AG04450 (cell line): ENCODE measurements around the gene PSMD12. TPM values are rescaled to one million over a fixed set of nuclear protein-coding genes. Genes with fewer than 3 reads are reported as not detected.

Experiments
- CTCF ChIA-PET: fragments of 300-600, 350-600 bp; formaldehyde crosslinking; extraction: SDS; loops from one replicate; lab custom pipeline; 2022; ENCODE audit warnings: antibody characterized with exemption, inconsistent platforms; lab: Charles Lee
- POLR2A ChIA-PET: fragments of 350-600 bp; formaldehyde crosslinking; extraction: SDS; loops from one replicate; lab custom pipeline; 2021; ENCODE audit warnings: antibody characterized with exemption, inconsistent platforms; lab: Yijun Ruan, JAX
- DNase-seq: peaks from one replicate; pipeline ENCODE4 v3.0.0-alpha.2; 2011; ENCODE audit warnings: low read depth, low spot score
- H3K27ac ChIP-seq: one replicate; pipeline ENCODE4 v1.5.1; 2012; ENCODE audit warnings: low read depth, low read length, control low read depth
- H3K27me3 ChIP-seq: one replicate; pipeline ENCODE4 v1.6.0; 2012; ENCODE audit warnings: low read length; ENCODE audit not compliant: control insufficient read depth, insufficient read depth
- H3K4me3 ChIP-seq: 2 replicates; pipeline ENCODE4 v1.5.1; 2011; ENCODE audit warnings: mild to moderate bottlenecking, low read depth, low read length, control low read depth
- H3K9me3 ChIP-seq: 2 replicates; pipeline ENCODE4 v1.5.1; 2012; ENCODE audit warnings: low read length; ENCODE audit not compliant: control insufficient read depth, insufficient read depth
- polyA minus RNA-seq: library from RNA; depleted of rRNA, polyadenylated mRNA; stranded (reverse); fragments of >200 nt; gene quantifications from 2 replicates; pipeline ENCODE4 v1.2.3, GENCODE V29; 2011; rRNA and poly(A)+ RNA removed
- polyA plus RNA-seq: library from polyadenylated mRNA; depleted of rRNA; stranded (reverse); fragments of >200 nt; gene quantifications from 2 replicates; pipeline ENCODE4 v1.2.3, GENCODE V29; 2011; rRNA removed
- TF ChIP-seq, protein P1 (sequence below): IDR thresholded peaks from 2 replicates; pipeline ENCODE4 v1.5.1; 2011; ENCODE audit warnings: low read depth, low read length, control low read depth, inconsistent platforms

PSMD12 gene
- polyA plus RNA-seq (31.5 and 42.1 TPM in 2 replicates), polyA minus RNA-seq (12.7 and 22.4 TPM in 2 replicates)

DNA sequence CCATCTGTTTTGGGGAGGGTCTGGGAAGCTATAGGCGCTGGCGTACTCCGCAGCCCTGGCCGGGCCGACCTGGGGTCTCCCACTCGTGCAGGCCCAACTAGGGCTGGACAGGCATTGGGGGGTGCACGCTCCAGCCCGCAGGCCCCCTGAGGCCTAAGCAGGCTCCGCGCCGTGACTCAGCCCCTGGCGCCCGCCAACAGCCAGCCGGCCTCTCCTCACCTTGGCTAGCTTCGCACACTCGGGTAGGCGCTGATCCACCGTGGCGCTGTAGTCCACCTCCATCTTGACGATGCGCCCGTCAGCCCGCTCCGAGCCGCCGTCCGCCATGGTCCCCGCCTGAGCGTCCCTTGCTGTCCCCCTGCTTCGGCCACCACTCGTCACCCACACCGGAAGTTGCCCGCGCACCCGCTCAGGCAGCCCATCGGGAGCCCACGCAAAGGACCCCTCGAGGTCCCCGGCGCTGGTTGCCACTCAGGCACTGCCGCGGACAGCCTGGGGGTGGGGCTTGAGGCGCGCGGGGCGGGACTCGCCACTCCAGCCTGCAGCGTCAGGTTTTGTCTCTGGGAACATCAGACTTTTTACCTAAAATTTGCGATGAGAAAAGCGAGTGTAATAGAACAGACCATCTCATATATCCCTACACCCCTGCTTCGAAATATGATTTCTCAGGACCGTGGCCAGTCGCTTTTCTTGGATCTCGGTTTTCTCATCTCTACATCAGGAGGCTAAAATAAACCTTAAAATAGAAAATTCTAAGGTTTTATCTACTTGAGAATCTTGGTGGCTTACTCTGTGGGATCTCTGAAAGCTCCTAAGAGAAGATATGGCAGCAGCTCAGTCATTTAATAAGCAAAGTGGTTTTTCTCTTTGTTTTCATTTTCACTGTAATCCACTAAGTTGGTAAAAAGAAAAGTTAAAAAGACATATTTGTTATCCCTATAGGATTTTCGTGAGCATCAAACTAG, at the start of gene PSMD12:
Gene PSMD12 (minus strand): TSS at position 385 of the 965 bp plus-strand sequence. CDS start 58 bp downstream, at position 327.
- POLR2A ChIA-PET = interaction anchor here (0.7 kb wide), 1 partner anchor 10 kb away, joined by 3 read pairs; no protein-coding TSS in a partner anchor
- Histone ChIP-seq H3K9me3 (no peaks in the 10 kb centered on the region; the same call in 1 of the 2 replicates), H3K4me3 (peak within 1 kb of the TSS; percentile 98), H3K27me3 (no peaks in the 10 kb centered on the region), H3K27ac (peak within 1 kb of the TSS; percentile 90)
- TF ChIP-seq, protein P1, sequence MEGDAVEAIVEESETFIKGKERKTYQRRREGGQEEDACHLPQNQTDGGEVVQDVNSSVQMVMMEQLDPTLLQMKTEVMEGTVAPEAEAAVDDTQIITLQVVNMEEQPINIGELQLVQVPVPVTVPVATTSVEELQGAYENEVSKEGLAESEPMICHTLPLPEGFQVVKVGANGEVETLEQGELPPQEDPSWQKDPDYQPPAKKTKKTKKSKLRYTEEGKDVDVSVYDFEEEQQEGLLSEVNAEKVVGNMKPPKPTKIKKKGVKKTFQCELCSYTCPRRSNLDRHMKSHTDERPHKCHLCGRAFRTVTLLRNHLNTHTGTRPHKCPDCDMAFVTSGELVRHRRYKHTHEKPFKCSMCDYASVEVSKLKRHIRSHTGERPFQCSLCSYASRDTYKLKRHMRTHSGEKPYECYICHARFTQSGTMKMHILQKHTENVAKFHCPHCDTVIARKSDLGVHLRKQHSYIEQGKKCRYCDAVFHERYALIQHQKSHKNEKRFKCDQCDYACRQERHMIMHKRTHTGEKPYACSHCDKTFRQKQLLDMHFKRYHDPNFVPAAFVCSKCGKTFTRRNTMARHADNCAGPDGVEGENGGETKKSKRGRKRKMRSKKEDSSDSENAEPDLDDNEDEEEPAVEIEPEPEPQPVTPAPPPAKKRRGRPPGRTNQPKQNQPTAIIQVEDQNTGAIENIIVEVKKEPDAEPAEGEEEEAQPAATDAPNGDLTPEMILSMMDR = no peak
- DNase-seq = peak; percentile 67
- CTCF ChIA-PET = interaction anchor here (0.6 to 3.0 kb wide), 4 partner anchors 9 to 270 kb away, joined by 3 to 15 read pairs (median 4); partner anchors contain the start of gene PITPNC1

DNA sequence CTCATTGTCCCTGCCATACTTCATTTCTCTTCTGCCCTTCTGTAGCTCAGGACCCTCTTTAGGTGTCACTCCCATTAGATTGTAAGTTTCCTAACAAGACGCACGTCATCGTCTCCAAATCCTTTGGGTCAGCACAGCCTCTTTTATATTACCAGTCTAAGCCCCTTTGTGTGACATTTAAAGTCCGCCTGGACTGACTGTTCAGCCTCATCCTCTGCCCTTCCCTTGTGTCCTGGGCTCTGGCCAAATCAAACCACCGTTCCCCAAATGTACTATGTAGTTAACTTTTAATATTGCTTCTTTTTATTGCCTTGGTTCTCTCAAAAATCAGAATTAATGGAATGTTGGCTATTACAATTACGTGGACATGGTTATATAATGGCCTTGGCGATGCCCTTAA, 48.9 kb upstream of the PSMD12 start:
- DNase-seq = no peak
- no peaks in the 10 kb centered on the region for H3K27me3 ChIP-seq
- ChIA-PET CTCF (no interaction called here), POLR2A (no interaction called here)
- H3K27ac ChIP-seq = no peak overlapping the region
- no peaks in the 10 kb centered on the region for H3K9me3 ChIP-seq
- TF ChIP-seq, protein P1 = no peak
- no peak overlapping the region for H3K4me3 ChIP-seq

DNA sequence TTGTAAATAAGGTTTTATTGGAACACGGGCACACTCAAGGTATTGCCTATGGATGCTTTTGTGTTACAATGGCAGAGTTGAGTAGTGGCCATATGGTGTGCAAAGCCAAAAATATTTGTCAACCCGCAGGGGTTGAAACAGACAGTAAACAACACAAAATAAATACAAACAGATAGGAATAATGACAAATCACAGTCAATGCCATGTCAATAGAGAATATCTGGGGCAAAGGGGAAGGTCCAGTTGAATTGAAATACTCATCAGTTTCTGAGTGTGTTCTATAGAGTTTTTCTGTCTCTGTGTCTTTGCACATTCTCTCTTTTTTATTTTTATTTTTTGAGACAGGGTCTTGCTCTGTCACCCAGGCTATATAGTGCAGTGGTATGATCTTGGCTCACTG, 48.2 kb upstream of the PSMD12 start:
- TF ChIP-seq, protein P1 = no peak
- CTCF ChIA-PET = no interaction called here

DNA sequence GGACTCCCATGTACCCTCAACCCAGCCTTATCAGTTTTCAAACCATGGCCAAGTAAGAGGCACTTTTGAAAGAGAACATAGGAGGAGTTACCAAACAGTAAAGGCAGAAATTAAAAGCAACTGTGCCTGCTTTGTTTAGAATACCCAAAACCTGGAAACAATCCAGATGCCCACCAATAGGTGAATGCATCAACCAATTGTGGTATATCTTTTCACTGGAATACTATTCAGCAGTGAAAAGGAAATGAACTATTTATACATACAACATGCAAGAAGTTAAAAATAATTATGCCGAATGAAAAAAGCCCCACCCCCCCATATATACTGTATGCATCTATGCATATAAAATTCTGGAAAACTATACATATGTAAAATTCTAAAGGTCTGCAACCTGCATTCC, 47.8 kb upstream of the PSMD12 start:
- POLR2A ChIA-PET = no interaction called here
- Histone ChIP-seq H3K27me3 (no peaks in the 10 kb centered on the region), H3K4me3 (no peak overlapping the region), H3K9me3 (no peaks in the 10 kb centered on the region), H3K27ac (no peak overlapping the region)
- TF ChIP-seq, protein P1 = no peak
- DNase-seq = no peak
- CTCF ChIA-PET = no interaction called here

More for the DNA sequence above, 48.2 kb upstream of the PSMD12 start:
- H3K9me3 ChIP-seq = no peaks in the 10 kb centered on the region
- POLR2A ChIA-PET = no interaction called here
- H3K27ac ChIP-seq = no peak overlapping the region
- no peak for DNase-seq
- H3K27me3 ChIP-seq = no peaks in the 10 kb centered on the region
- H3K4me3 ChIP-seq = no peak overlapping the region

DNA sequence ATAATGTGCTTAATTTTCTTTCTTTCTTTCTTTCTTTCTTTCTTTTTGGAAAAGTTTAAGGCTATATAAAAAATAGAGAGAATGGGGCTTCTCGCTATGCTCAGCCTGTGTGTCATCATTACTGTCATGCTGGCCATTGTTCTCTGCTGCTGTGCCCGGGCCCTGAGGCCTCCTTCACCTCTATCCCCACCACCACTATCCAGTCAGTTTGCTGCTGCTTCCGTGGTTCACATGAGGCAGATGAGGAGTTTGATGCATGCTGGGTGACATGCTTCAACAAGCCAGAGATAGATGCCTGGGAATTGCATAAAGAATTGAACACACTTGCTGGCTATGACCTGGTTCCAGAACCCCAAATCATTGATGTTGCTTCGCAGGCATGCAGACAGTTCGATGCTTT, 47.0 kb upstream of the PSMD12 start:
- H3K27ac ChIP-seq = no peak overlapping the region
- no peak for DNase-seq
- no peaks in the 10 kb centered on the region for H3K9me3 ChIP-seq
- TF ChIP-seq, protein P1 = no peak
- H3K4me3 ChIP-seq = no peak overlapping the region
- POLR2A ChIA-PET = no interaction called here
- H3K27me3 ChIP-seq = no peaks in the 10 kb centered on the region
- CTCF ChIA-PET = no interaction called here
